NCI-H187 (cell line): ENCODE measurements around the gene LGALS9C.
"Not testable (repeated sequence)": the region's sequence is repeated elsewhere in the genome, so short reads cannot be mapped to it uniquely, and the experiment has no call there.

Experiments
- DNase-seq, 2 experiments: peaks; one replicate each; lab custom pipeline; 2025; lab: John Stamatoyannopoulos, UW

Gene LGALS9C

GRCh38 chr17:18476508-18477308 is at the start of gene LGALS9C:
TSS of gene LGALS9C (plus strand) at chr17:18476789. CDS start at chr17:18476855, 66 bp downstream.
- not testable (repeated sequence) for DNase-seq

DNA sequence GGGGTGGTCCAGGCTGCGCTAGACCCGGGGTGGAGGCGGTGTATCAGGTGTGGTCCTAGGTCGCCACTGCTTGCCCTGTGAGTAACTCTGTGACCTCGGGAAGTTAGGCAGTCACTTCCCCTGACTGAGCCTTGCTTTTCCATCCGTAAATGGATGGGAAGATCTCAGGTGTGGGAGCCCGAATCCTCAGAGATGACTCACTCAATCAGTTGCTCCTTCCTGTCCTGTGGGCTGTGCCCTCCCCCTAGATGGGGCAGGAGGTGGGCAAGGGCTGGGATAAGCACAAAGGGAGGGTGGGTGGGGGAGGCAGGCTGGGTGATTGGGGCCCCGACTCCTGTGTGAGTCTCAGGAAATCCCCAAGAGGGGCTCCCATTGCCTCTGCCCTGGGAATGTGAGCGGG is 44.4 kb upstream of the LGALS9C start:
- not testable (repeated sequence) for DNase-seq

GRCh38 chr17:18439465-18439870 is 37.1 kb upstream of the LGALS9C start:
- not testable (repeated sequence) for DNase-seq

DNA sequence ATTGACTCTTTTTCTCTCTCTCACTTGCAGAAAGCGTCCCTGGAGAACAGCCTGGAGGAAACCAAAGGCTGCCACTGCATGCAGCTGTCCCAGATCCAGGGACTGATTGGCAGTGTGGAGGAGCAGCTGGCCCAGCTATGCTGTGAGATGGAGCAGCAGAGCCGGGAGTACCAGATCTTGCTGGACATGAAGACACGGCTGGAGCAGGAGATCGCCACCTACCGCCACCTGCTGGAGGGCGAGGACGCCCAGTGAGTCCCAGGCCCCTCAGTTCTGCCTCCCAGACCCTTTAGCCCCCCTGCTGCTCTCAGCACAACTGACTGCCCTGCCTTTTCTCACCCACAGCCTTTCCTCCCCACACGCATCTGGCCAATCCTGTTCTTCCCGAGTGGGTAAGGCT is 34.5 kb upstream of the LGALS9C start:
- not testable (repeated sequence) for DNase-seq

DNA sequence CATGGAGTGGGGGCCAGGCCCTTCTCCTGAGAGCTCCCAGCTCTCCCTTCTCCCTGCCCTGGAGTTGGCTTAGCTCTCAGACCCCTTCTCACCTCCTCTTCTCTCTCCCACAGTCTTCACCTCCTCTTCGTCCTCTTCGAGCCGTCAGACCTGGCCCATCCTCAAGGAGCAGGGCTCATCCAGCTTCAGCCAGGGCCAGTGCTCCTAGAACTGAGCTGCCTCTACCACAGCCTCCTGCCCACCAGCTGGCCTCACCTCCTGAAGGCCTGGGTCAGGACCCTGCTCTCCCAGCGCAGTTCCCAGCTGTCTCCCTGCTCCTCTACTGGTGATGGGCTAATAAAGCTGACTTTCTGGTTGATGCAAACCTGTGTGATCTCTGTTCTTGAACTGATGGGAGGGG is 34.1 kb upstream of the LGALS9C start:
- DNase-seq: not testable (repeated sequence)

DNA sequence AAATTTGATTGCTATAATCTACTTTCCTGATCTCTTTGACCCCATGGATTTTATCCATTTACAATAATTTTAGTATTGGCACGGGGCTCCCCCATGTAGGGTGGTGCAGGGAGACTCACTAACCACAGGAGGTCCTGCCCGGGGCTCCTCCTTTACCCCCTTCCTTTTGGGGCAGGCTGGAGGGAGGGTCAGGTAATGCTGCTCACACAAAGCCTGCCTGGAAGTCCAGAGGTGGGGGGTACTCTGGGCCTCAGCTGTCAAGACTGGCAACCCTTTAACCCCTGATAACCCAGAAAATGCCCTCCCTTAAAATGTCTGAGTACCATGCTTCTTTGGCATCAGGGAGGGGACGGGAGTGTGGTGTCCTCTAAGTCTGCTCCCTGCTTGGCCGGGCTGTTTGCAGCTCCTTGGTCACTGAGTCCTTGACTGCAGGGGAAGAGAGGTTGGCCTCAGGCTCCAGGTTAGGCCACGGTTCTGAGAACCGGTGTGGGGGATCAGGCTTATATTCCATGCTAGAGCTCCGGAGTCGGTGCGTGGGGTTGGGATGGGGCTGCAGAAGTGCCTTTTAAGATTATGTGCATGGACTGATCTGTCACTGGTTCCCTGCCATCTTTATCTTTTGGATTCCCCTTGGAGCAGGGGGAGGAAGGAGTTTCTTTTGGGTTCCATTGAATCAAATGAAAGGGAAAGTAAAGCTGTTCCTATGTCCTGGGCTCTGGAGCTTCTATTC is 28.9 kb upstream of the LGALS9C start:
- DNase-seq: not testable (repeated sequence)

DNA sequence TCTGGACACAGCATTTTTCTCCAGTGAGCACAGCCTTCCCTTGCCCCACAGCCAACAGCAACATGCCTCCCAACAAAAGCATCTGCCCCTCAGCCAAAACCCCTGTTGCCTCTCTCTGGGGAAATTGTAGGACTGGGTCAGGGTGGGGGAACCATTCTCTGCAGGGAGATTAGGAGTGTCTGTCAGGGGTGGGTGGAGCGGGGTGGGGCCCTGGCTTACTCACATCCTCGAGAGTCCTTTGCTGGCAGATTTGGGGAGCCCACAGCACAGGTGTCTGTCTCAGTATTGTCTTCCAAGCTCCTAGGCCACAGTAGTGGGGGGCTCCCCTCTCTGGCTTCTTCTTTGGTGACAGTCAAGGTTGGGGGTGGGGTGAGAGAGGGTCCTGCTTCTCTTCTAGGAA is 28.3 kb upstream of the LGALS9C start:
- not testable (repeated sequence) for DNase-seq

DNA sequence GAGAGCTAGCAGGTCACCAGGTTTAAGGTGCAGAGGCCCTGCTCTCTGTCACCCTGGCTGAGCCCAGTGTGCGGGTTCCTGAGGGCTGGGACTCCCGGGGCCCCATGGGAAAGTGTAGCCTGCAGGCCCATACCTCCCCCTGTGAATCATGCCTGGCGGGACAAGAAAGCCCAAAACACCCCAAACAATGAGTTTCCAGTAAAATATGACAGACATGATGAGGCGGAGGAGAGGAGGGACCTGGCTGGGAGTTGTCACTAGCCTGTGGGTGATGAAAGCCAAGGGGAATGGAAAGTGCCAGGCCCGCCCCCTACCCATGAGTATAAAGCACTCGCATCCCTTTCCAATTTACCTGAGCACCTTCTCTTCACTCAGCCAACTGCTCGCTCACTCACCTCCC is 26.8 kb upstream of the LGALS9C start:
- not testable (repeated sequence) for DNase-seq

DNA sequence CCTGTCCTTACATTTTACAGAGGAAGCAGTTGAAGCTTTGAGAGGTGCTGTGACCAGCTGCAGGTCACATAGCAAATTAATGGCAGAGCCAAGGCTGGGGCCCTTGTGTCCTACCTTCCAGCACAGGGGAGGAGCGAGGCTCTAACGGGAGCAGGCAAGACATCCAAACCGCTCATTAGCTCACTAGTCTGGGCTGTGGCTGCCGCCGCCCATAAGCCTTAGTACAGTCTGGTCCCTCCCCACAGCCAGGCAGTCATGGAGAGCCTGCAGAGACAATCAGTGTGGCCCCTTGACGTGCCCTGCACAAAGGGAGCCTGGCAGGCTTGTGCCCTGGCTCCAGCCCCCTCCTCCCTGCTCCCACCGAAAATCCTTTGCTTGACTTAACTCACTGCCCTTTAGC is 25.6 kb upstream of the LGALS9C start:
- DNase-seq: not testable (repeated sequence)

DNA sequence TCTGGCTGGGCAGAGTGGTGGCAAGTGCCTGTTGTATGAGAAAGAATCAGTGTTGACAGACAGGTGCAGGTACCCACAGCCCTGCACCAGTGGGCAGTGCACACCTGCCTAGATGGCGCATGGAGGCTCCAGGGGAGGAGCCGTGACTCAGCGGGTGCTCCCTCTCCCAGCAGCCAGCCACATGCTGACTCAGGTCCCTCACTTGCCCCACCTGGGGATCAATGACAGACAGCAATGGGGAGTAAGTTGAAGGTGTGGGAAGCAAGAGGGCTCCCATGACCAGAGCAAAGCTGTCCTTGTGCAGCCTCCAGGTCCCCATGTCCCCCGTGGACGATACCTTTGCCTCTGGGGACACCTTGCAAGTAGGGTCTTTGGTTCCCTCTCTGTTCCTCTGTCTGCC is 24.6 kb upstream of the LGALS9C start:
- not testable (repeated sequence) for DNase-seq

DNA sequence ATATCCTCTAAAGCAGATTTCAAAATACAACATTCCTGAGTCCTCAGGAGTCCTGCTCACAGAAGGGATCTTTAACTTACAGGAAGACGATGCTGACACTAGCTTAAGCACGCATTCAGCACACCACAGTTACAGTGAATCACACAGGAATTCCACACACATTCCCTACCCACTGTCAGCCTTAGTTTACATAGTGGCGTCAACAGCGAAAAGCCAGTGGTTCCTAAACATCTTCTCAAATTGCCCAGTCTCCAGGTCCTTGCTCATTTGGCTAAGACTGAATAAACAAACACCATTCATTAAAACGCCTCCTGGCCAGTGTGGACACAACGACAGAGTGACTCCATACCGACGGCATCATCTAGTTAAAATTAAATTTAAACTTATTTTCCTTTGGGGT is 17.6 kb upstream of the LGALS9C start:
- not testable (repeated sequence) for DNase-seq

DNA sequence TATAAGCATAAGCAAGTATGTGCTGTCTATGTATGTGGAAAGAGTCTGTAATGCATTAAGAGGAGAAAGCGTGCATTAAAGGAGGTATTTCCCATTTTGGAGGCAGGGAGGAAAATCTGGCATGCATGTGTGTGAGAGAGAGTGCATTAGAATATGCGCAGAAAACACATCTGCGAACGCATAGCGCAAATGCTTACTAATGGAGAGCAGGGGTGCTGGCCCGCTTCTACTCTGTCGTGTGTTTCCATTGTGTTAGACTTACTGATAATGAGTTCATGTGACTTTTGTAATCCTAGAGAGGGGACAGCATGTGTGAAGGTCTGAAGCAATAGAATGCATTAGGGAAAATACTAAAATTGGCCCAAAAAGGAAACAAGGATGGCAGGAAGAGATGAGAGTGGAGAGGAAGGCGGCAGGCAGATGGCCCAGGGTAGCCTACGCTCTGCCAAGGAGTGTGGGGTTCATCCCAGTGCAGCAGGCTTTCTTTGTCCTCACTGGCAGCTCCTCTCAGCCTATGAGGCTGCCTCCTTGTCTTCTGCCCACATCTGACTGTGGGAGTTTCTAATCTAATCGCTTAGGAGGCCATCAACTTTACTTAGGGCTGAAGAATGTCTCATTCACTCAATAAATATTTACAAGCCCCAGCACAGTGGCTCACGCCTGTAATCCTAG is 12.6 kb upstream of the LGALS9C start:
- DNase-seq: not testable (repeated sequence)

- DNase-seq: not testable (repeated sequence)
These were observed 10.2 kb upstream of the LGALS9C start for GRCh38 chr17:18466250-18466983.

DNA sequence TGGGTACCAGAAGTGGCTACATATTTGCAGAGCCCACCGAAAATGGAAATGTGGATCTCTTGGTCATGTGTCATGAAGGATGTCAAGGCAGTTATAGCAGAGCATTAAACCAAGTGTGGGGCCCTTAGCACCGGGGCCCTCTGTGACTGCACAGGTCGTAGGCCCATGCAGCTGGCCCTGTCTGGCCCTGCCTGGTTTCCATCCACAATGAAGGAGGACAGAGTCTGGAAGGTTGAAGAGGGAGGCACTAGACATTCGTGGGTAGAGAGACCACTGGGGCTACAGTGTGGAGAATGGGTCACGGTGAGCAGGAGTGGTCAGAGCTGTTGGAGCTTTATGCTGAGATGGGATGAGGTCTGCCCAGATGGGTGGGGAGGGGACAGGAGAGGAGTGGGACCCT is 9.6 kb upstream of the LGALS9C start:
- DNase-seq: not testable (repeated sequence)

DNA sequence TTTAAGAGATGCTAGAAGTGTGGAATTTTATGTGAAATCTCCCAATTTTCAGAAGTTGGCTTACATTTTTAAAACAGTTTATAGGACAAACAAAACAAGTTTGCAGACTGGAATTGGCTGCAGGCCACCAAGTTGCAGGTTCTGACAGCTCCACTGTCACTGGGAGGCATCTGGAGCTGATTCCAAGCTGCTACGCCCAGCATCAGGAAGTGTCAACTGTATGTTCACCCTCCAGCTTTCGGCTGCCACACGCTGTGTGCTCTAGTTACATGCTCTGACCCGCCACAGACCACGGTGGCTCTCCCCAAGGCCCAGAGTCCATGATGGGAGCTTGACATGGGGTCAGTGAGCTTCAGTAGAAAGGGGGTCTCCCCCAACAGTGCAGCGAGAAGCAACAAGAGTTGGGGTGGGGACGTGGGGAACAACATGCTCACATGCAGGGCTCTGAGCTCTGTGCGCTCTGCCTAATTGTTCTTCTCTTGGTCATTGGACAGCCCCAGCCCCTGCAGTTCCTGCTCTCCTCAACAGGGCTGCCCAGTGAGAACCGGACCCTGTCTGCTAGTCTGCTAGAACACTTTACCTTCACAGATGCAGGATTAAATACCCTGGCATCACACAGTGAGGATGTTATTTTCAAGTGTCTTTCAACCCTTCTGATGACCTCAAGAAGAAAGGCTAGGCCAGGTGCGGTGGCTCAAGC is 8.0 kb upstream of the LGALS9C start:
- DNase-seq: not testable (repeated sequence)

DNA sequence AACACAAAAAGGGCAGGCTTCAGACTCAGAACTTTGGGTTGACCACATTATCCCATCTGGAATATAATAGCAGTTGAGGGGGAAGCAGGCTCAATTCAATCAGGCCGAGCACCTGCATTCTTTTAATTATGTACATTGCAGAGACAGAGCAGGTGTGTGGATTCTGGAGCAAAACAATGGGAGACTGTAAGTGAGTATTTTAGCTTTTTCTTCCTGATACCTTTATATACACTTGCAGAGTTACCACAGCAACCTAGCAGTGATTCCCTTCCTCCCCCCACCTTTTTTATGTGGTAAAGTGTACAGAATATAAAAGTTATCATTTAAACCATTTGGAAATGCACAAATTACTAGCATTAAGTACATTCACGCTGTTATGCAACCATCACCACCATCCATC is 6.8 kb upstream of the LGALS9C start:
- not testable (repeated sequence) for DNase-seq

GRCh38 chr17:18470345-18470930 is 6.2 kb upstream of the LGALS9C start:
- DNase-seq: not testable (repeated sequence)

- DNase-seq: not testable (repeated sequence)
These were observed 2.6 kb upstream of the LGALS9C start for GRCh38 chr17:18473967-18474366.

- DNase-seq: not testable (repeated sequence)
These were observed 1.8 kb upstream of the LGALS9C start for GRCh38 chr17:18474754-18475153.

GRCh38 chr17:18477367-18477766 is 778 bp downstream of the LGALS9C start:
- DNase-seq: not testable (repeated sequence)

DNA sequence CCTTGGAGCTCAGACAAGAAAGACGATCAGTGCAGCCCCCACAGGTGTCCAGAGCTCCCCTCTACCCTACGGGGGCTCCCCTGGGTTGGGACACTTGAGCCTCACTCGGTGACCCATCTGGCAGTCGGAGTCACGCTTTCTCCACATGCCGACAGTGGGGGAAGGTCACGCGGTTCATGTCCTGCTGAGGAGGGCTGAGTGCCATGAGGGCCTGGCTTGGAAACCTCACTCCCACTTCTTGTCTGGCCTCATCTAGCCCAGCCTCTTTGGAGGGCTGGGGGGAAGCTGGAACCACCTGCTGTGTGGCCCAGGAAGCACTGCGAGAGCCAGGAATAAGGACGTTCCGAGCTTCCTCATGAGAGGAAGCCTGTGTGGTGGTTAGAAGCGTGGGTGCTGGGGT is 1.8 kb downstream of the LGALS9C start:
- DNase-seq: not testable (repeated sequence)
